GM23338 (cell line): ENCODE data around the gene IL13.

ENCODE experiments used
- CTCF ChIP-seq, 2 experiments: fragments of 200-600 bp in 1 of 2; sonication (generic) in 1 of 2; conservative IDR thresholded peaks; 2 replicates each; pipeline versions ENCODE4 v1.5.1 to v1.6.1; 2016 to 2017; ENCODE audit warnings: antibody characterized with exemption in 2 of 2, low read depth in 2 of 2, mild to moderate bottlenecking in 2 of 2, moderate library complexity in 1 of 2
- EZH2 ChIP-seq: fragments of 200-600 bp; sonication (generic); IDR thresholded peaks from one replicate; pipeline ENCODE4 v1.8.0; 2017; ENCODE audit warnings: antibody characterized with exemption, mild to moderate bottlenecking, low read depth; ENCODE audit not compliant: unreplicated experiment
- EZH2phosphoT487 ChIP-seq: fragments of 200-600 bp; sonication (generic); IDR thresholded peaks from one replicate; pipeline ENCODE4 v1.8.1; 2018; ENCODE audit warnings: antibody characterized with exemption; ENCODE audit not compliant: unreplicated experiment
- REST ChIP-seq: IDR thresholded peaks from one replicate; pipeline ENCODE4 v1.6.1; 2018; ENCODE audit warnings: antibody characterized with exemption; ENCODE audit not compliant: unreplicated experiment

- TF ChIP-seq CTCF (conservative IDR thresholded peaks at IDR 0.05; ENCODE audit: low read depth in 2 of 2) (no peak), EZH2 (no peak), REST (no peak), EZH2phosphoT487 (no peak)
Observed at GRCh38 chr5:132680780-132681475, 23.0 kb downstream of the IL13 start.
